Measurements from ENCODE around the gene RYR3.

- TF ChIP-seq POLR2A (IDR thresholded peaks at IDR 0.05): no peak
- TF ChIP-seq, protein P1, sequence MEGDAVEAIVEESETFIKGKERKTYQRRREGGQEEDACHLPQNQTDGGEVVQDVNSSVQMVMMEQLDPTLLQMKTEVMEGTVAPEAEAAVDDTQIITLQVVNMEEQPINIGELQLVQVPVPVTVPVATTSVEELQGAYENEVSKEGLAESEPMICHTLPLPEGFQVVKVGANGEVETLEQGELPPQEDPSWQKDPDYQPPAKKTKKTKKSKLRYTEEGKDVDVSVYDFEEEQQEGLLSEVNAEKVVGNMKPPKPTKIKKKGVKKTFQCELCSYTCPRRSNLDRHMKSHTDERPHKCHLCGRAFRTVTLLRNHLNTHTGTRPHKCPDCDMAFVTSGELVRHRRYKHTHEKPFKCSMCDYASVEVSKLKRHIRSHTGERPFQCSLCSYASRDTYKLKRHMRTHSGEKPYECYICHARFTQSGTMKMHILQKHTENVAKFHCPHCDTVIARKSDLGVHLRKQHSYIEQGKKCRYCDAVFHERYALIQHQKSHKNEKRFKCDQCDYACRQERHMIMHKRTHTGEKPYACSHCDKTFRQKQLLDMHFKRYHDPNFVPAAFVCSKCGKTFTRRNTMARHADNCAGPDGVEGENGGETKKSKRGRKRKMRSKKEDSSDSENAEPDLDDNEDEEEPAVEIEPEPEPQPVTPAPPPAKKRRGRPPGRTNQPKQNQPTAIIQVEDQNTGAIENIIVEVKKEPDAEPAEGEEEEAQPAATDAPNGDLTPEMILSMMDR (IDR thresholded peaks at IDR 0.05): no peak
Measured at GRCh38 chr15:33678176-33678575, 367.4 kb downstream of the RYR3 start.

Data from lower leg skin (tissue), 3 donors.